IPS-18a (cell line): ENCODE data around the gene GPX7.

Experiments
- H3K27ac ChIP-seq: one replicate; pipeline ENCODE4 v1.5.1; 2013; ENCODE audit warnings: low read length
- H3K27me3 ChIP-seq: one replicate; pipeline ENCODE4 v1.6.1; 2013; ENCODE audit warnings: mild to moderate bottlenecking, low read length; ENCODE audit not compliant: control insufficient read depth, insufficient read depth
- H3K36me3 ChIP-seq: one replicate; pipeline ENCODE4 v1.6.1; 2013; ENCODE audit warnings: low read depth, low read length; ENCODE audit not compliant: control insufficient read depth
- H3K4me1 ChIP-seq: one replicate; pipeline ENCODE4 v1.6.1; 2013; ENCODE audit warnings: low read depth, low read length; ENCODE audit not compliant: control insufficient read depth
- H3K4me3 ChIP-seq: one replicate; pipeline ENCODE4 v1.5.1; 2013; ENCODE audit warnings: low read length
- H3K9ac ChIP-seq: one replicate; pipeline ENCODE4 v1.6.1; 2013; ENCODE audit warnings: mild to moderate bottlenecking, low read length, moderate library complexity
- H3K9me3 ChIP-seq: one replicate; pipeline ENCODE4 v1.6.1; 2013; ENCODE audit warnings: low read depth, low read length; ENCODE audit not compliant: control insufficient read depth

Gene GPX7

DNA sequence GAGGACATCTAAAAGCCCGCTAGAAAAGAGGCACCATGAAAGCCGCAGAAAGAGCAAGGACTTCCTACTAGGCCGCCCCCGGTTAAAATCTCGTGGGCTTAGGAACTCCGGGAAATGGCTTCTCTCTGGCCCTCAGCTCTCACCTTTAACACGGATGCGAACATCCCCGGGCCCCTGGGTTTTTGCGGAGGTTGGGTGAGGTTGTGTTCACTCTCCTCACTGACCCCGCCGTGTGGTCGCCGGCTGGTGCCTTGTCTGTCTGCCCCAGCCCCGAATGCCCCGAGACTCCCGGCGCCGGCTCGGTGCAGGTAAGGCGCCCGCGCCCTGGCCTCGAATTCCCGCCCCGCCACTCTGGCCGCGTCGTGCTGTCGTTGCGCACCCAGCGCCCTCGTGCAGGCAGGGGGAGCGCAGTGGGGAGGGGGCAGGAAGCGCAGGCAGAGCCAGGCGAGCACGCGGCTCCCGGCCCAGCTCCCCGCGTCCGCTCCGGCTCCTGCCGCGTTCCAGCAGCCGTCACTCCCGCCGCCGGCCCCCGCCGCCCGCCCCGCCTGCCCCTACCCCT, 30.6 kb downstream of the GPX7 start, which contains the start of gene SHISAL2A:
Gene SHISAL2A (plus strand): TSS at position 437 of the 559 bp plus-strand sequence. CDS start 326 bp downstream, outside the sequence.
- no peak within 1 kb of the TSS for H3K27ac ChIP-seq
- H3K4me1 ChIP-seq: peaks cover 3% of the 10 kb centered on the region
- H3K9ac ChIP-seq: no peak within 1 kb of the TSS
- H3K36me3 ChIP-seq: no peaks in the 10 kb centered on the region
- H3K27me3 ChIP-seq: peaks cover 49% of the 10 kb centered on the region
- H3K9me3 ChIP-seq: no peaks in the 10 kb centered on the region
- H3K4me3 ChIP-seq: peak within 1 kb of the TSS; percentile 41

DNA sequence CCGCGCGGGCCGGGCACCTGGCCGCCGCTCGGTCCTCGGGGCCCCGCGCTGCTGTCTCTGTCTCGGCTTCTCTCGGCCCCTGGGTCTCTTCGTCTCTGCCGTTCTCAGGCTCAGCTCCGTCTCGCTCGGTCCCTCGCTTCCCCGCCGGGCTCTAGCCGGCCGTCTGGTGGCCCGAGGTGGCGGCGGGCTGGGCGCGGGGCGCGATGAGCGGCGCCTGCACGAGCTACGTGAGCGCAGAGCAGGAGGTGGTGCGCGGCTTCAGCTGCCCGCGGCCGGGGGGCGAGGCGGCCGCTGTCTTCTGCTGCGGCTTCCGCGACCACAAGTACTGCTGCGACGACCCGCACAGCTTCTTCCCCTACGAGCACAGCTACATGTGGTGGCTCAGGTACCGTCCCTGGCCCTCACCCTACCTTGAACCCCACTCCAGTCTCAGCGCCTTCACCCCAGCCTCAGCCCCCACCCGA, 31.2 kb downstream of the GPX7 start:
- no peak overlapping the region for H3K27ac ChIP-seq
- H3K9me3 ChIP-seq: no peaks in the 10 kb centered on the region
- H3K27me3 ChIP-seq: peaks cover 49% of the 10 kb centered on the region
- peaks cover 3% of the 10 kb centered on the region for H3K4me1 ChIP-seq
- peak overlapping the region; percentile 41 for H3K4me3 ChIP-seq
- no peaks in the 10 kb centered on the region for H3K36me3 ChIP-seq
- no peak overlapping the region for H3K9ac ChIP-seq

DNA sequence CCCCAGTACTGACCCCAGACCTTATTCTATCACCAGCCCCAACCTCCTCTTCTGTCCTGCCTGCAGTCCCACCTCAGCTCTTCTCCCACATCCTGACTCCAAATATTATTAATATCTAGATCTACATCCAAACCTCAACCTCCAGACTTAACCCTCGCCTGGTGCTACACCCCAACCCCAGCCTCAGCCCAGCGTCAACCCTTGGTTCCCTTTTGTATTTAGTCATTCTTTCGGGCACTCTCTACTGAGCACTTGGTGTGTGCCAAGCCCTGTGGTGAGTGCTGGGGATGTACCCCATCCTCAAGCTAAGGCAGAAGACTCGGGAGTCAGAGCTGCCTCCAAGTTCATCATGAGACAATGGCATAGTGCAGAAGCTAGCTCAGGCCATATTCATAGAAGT, 31.9 kb downstream of the GPX7 start:
- H3K27me3 ChIP-seq: peaks cover 49% of the 10 kb centered on the region
- H3K9me3 ChIP-seq: no peaks in the 10 kb centered on the region
- peaks cover 3% of the 10 kb centered on the region for H3K4me1 ChIP-seq
- H3K9ac ChIP-seq: no peak overlapping the region
- no peak overlapping the region for H3K27ac ChIP-seq
- H3K4me3 ChIP-seq: no peak overlapping the region
- no peaks in the 10 kb centered on the region for H3K36me3 ChIP-seq

DNA sequence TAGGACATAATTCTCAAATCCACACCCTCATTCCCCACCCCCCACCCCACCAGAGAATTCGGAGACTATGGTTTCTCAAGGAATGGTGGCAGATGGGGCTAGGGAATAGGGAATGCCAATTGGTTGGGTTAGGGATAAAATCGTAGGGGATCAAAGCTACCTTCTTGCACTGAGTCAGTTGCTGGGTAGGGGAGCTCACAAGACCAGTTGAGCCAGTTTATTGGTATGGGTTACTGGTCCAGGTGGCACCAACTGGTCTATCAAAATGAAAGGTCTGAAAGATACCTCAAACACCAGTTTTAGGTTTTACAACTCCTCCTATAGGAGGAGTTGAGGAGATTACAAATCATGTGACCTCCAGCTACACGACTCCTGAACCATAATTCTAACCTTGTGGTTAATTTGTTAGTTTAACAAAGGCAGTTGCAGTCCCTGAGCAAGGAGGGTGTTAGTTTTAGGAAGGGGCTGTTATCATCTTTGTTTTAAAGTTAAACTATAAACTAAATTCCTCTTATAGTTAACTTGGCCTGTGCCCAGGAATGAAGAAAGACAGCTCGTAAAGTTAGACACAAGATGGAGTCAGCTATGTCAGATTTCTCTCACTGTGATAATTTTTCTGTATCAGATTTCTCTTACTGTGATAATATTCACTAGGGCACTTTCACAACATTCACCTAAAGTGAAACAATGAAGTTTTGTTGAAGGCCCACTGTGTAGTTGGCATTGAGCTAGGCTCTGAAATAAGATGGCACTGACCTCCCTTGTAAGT, 33.3 kb downstream of the GPX7 start:
- Histone ChIP-seq H3K4me1 (peaks cover 3% of the 10 kb centered on the region), H3K4me3 (no peak overlapping the region), H3K9ac (no peak overlapping the region), H3K27me3 (peaks cover 49% of the 10 kb centered on the region), H3K9me3 (no peaks in the 10 kb centered on the region), H3K27ac (no peak overlapping the region), H3K36me3 (no peaks in the 10 kb centered on the region)

DNA sequence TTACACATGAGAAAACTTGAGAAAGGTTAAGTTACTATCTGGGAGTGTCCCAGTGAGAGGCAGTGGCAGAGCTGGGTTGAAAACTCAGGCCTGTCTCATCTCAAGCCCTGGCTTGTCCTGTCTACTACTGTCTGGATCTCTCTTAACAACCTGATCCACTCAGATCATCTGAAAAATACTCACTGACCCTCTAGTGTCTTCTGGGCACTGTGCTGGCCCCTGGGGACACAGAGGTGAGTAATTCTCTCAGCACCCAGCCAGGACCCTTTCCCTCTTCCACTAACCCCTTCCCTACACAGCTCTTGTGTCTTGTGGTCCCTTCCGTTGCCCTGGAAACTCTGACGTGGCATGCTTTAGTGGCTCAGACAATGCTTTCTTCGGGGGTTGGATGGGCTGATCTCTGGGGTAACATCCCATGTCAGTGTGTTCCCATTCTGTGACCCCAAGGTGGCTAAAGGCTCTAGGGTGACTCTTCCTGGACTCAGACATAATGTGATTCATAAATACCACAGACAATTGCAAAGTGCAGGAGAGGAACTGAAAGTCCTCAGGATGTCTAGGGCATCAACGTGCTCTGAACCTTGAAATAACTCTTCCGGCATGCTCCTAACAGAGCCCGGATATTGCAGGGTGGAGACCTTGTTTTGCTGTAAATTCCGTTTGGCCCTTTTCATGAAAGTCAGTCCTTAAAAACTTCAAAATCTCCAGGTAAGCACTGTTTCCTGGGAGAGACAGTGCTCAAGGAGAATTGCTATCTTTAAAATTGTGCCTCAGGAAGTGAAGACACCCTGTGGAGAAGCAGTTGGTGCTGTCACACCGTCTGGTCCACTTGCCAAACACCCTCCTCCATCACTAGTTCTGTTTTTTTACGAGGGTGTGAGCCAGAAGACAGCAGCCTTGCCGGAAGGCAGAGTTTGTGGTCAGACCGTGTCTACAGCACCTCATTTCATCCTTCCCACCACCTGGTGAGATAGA, 34.8 kb downstream of the GPX7 start:
- Histone ChIP-seq H3K9me3 (no peaks in the 10 kb centered on the region), H3K27me3 (peaks cover 35% of the 10 kb centered on the region), H3K27ac (no peak overlapping the region), H3K4me3 (no peak overlapping the region), H3K9ac (no peak overlapping the region), H3K36me3 (no peaks in the 10 kb centered on the region), H3K4me1 (peaks cover 3% of the 10 kb centered on the region)

DNA sequence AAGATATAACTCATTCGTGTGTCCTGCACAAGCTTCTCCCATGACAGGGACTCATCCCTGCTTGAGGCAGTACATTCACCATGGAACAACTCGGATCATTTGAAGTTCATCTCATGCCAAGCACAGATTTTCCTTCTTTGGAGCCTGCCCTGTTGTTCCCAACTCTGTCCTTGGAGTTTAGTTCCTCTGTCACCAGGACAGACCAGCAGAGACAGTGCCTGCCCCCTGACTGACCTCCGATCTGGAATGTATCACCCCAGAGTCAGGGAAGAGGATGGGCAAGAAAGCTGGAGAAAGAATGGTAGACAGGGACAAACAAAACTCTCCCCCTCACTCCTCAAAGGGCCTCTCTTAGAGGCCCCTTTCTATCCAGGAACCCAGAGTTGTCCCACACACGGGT, 35.8 kb downstream of the GPX7 start:
- Histone ChIP-seq H3K9me3 (no peaks in the 10 kb centered on the region), H3K27ac (no peak overlapping the region), H3K4me3 (no peak overlapping the region), H3K4me1 (no peaks in the 10 kb centered on the region), H3K9ac (no peak overlapping the region), H3K36me3 (no peaks in the 10 kb centered on the region), H3K27me3 (peaks cover 26% of the 10 kb centered on the region)

DNA sequence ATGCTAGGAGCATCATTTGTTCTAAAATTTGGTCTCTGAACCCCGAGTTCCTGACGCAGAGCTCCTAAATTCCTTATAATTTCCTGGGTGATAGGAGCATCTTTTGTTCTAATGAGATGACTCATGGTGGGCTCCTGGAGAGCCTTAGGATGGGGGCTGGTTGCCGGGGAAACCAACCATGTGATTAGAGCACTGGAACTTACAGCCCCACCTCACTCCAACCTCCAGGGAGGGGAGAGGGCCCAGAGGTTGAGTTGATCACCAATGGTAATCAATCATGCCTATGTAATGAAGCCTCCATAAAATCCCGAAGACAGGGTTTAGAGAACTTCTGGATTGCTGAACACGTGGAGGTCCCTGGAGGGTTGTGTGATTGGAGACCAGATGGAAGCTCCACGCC, 38.5 kb downstream of the GPX7 start:
- Histone ChIP-seq H3K9me3 (no peaks in the 10 kb centered on the region), H3K4me1 (no peaks in the 10 kb centered on the region), H3K27me3 (peaks cover under 1% of the 10 kb centered on the region), H3K27ac (no peak overlapping the region), H3K36me3 (no peaks in the 10 kb centered on the region), H3K9ac (no peak overlapping the region), H3K4me3 (no peak overlapping the region)

DNA sequence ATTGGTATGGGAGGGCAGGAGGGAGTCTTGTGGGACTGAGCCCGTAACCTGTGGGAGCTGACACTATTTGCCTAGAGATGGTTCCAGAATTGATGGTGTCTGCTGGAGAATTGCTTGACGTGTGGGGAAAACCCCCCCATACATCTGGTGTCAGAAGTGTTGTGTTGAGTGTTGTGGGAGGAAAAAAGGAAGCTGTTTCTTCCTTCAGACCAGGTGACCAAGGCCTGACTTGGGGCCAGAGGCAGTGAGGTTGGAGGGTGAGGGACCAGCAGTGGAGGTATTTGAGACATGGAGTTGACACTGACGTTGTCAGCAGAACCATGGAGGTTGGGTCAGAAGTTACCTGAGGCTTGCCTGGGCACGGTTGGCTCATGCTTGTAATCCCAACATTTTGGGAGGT, 39.1 kb downstream of the GPX7 start:
- Histone ChIP-seq H3K4me1 (no peaks in the 10 kb centered on the region), H3K9ac (no peak overlapping the region), H3K36me3 (no peaks in the 10 kb centered on the region), H3K9me3 (no peaks in the 10 kb centered on the region), H3K27me3 (no peaks in the 10 kb centered on the region), H3K4me3 (no peak overlapping the region), H3K27ac (no peak overlapping the region)

DNA sequence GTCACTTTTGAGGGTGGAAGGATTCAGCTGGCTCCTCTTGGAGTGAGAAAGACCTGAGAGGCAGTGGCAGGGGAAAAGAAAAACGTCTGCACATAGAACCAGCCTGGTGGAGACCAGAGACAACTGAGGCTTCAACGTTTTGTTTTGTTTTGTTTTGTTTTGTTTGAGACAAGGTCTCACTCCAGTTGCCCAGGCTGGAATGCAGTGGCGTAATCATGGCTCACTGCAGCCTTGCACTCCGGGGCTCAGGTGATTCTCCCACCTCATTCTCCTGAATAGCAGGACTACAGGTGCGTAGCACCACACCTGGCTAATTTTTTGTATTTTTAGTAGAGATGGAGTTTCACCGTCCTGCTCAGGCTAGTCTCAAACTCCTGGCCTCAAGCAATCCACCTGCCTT, 43.1 kb downstream of the GPX7 start:
- Histone ChIP-seq H3K4me3 (no peak overlapping the region), H3K4me1 (no peaks in the 10 kb centered on the region), H3K27ac (no peak overlapping the region), H3K9me3 (no peaks in the 10 kb centered on the region), H3K27me3 (no peaks in the 10 kb centered on the region), H3K9ac (no peak overlapping the region), H3K36me3 (no peaks in the 10 kb centered on the region)

DNA sequence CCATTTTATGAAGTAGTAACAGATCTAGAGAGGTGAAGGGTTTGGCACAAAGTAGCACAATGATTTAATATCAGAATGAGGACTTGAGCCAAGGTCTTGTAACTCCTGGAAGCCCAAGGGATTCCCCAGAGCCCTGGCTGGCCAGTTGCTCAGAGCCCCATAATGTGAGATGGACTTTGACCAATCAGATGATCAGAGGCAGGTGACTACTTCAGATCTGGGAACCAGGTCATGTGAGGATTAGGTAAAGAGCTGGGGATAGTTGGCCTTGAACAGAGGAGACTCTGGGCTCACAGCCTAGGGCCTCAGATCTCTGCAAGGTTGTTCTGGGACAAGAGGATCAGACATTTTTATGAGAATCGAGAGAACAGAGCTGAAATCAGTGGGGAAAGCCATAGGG, 49.7 kb downstream of the GPX7 start:
- H3K4me1 ChIP-seq: no peaks in the 10 kb centered on the region
- H3K9ac ChIP-seq: no peak overlapping the region
- no peaks in the 10 kb centered on the region for H3K36me3 ChIP-seq
- no peak overlapping the region for H3K4me3 ChIP-seq
- no peak overlapping the region for H3K27ac ChIP-seq
- no peaks in the 10 kb centered on the region for H3K9me3 ChIP-seq
- no peaks in the 10 kb centered on the region for H3K27me3 ChIP-seq

DNA sequence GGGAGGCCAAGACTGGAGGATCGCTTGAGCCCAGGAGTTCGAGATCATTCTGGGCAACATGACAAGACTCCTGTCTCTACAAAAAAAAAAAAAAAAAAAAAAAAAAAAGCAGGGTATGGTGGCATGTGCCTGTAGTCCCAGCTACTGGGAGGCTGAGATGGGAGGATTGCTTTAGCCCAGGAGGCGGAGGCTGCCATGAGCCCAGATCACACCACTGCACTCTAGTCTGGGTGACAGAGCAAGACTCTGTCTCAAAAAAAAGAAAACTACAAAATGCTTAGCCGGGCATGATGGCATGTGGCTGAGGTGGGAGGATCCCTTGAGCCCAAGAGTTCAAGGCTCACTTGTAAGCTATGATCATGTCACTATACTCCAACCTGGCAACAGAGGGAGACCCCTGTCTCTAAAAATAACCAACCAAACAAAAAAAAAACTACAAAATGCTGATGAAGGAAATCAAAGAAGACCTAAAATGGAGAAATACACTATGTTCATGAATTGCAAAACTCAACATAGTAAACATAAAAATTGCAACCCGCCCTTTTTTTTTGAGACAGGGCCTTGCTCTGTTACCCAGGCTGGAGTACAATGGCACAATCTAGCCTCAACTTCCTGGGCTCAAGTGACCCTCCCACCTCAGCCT, 51.2 kb downstream of the GPX7 start:
- H3K9ac ChIP-seq: no peak overlapping the region
- H3K27me3 ChIP-seq: no peaks in the 10 kb centered on the region
- H3K27ac ChIP-seq: no peak overlapping the region
- H3K36me3 ChIP-seq: no peaks in the 10 kb centered on the region
- no peaks in the 10 kb centered on the region for H3K4me1 ChIP-seq
- H3K4me3 ChIP-seq: no peak overlapping the region
- H3K9me3 ChIP-seq: no peaks in the 10 kb centered on the region
